Sigmoid colon (tissue), 7 donors: ENCODE measurements around the gene DAZAP2. TPM values are rescaled to one million over a fixed set of nuclear protein-coding genes. Genes with fewer than 3 reads are reported as not detected.

Source experiments
- DNase-seq: peaks from one replicate; pipeline ENCODE4 v3.0.0-alpha.2; 2019
- H3K27ac ChIP-seq, 4 donors: fragments of 200-600 bp; sonication (generic); one replicate each; pipeline ENCODE4 v1.5.1; 2016 to 2019; ENCODE audit warnings: mild to moderate bottlenecking in 1 of 4
- H3K27me3 ChIP-seq, 3 donors: fragments of 200-600 bp; sonication (generic); one replicate each; pipeline ENCODE4 v1.5.1; 2019; ENCODE audit warnings: mild to moderate bottlenecking in 1 of 3
- H3K36me3 ChIP-seq, 4 donors: fragments of 200-600 bp; sonication (generic); one replicate each; pipeline ENCODE4 v1.5.1; 2016 to 2019
- H3K4me1 ChIP-seq, 4 donors: fragments of 200-600 bp; sonication (generic); one replicate each; pipeline ENCODE4 v1.5.1; 2017 to 2019
- H3K4me3 ChIP-seq, 4 donors: fragments of 200-600 bp; sonication (generic); one replicate each; pipeline ENCODE4 v1.5.1; 2017 to 2019; ENCODE audit warnings: mild to moderate bottlenecking in 2 of 4, moderate library complexity in 1 of 4
- H3K9me3 ChIP-seq, 4 donors: fragments of 200-600 bp in 3 of 4; sonication (generic) in 3 of 4; one replicate each; pipeline versions ENCODE4 v1.5.1 to v1.6.1; 2013 to 2019
- CTCF ChIP-seq, 4 experiments: fragments of 450-650 bp in 3 of 4; fragments of 200-600 bp in 1 of 4; IDR thresholded peaks; one replicate each; pipeline ENCODE4 v1.5.1; 2016 to 2019; ENCODE audit warnings: antibody characterized with exemption in 4 of 4, mild to moderate bottlenecking in 3 of 4, moderate library complexity in 2 of 4
- EP300 ChIP-seq, 4 donors: sonication (generic); formaldehyde crosslinking; IDR thresholded peaks; one replicate each; pipeline ENCODE4 v1.6.1; 2017; ENCODE audit warnings: antibody characterized with exemption in 4 of 4
- POLR2A ChIP-seq, 2 donors: fragments of 450-650 bp; IDR thresholded peaks; one replicate each; pipeline ENCODE4 v1.6.1; 2016; ENCODE audit warnings: antibody characterized with exemption in 2 of 2, mild to moderate bottlenecking in 2 of 2, moderate library complexity in 2 of 2
- POLR2AphosphoS5 ChIP-seq, 4 donors: sonication (generic); formaldehyde crosslinking; IDR thresholded peaks; one replicate each; pipeline ENCODE4 v1.6.1; 2017; ENCODE audit warnings: antibody characterized with exemption in 4 of 4
- WGBS, 2 donors: extraction: QIAGEN DNeasy Blood & Tissue Kit; methylation state at CpG; one replicate each; pipeline ENCODE4 v1.1.7; 2013; 5-methylcytosine and 5-hydroxymethylcytosine counted together
- intact Hi-C: fragments of 100-400 bp; cut with DNase I; formaldehyde crosslinking; loops from one replicate; pipeline ENCODE4 v1.15.1; 2023
- polyA plus RNA-seq, 3 donors: library from polyadenylated mRNA; stranded (reverse); fragments of 200-250 nt; gene quantifications; one replicate each; pipeline ENCODE4 v1.2.3, GENCODE V29; 2013
- total RNA-seq, 4 donors: library from RNA; depleted of rRNA; stranded (reverse); fragments of >200 nt; gene quantifications; one replicate each; pipeline ENCODE4 v1.1.0, GENCODE V29; 2016
- donor health status: healthy with polysubstance abuse.
- donor health status: Bipolar disorder and iron deficiency.
- donor health status: healthy.

DAZAP2 gene
- total and polyA plus RNA-seq, 7 donors: 107 to 701 (median 265) TPM

GRCh38 chr12:51264297-51264696 lies 25.7 kb downstream of the DAZAP2 start:
- no peak for DNase-seq
- H3K9me3 ChIP-seq: no peaks in the 10 kb centered on the region
- H3K4me3 ChIP-seq: no peak overlapping the region
- H3K27me3 ChIP-seq: no peaks in the 10 kb centered on the region
- intact Hi-C loops: loop anchor here (10.0 kb wide), 1 partner anchor 271 kb away; no protein-coding TSS in a partner anchor
- H3K4me1 ChIP-seq: peaks cover 0 to under 1% (median under 1%) of the 10 kb centered on the region in 4 donors
- 91 to 93% methylated on average over 5 of the region's 5 CpGs for WGBS, 2 donors
- H3K27ac ChIP-seq: no peak overlapping the region
- no peaks in the 10 kb centered on the region for H3K36me3 ChIP-seq
- TF ChIP-seq POLR2A (IDR thresholded peaks at IDR 0.05) (no peak), POLR2AphosphoS5 (IDR thresholded peaks at IDR 0.05) (no peak), CTCF (IDR thresholded peaks at IDR 0.05) (no peak), EP300 (IDR thresholded peaks at IDR 0.05) (no peak)

- intact Hi-C loops: loop anchor here (10.0 kb wide), 1 partner anchor 270 kb away; no protein-coding TSS in a partner anchor
- H3K9me3 ChIP-seq: no peaks in the 10 kb centered on the region
- no peak overlapping the region for H3K4me3 ChIP-seq
Measured at GRCh38 chr12:51265024-51265423, 26.4 kb downstream of the DAZAP2 start.

GRCh38 chr12:51269174-51270066 lies 30.8 kb downstream of the DAZAP2 start:
- TF ChIP-seq POLR2AphosphoS5 (IDR thresholded peaks at IDR 0.05) (no peak), POLR2A (IDR thresholded peaks at IDR 0.05) (no peak), EP300 (IDR thresholded peaks at IDR 0.05) (no peak), CTCF (IDR thresholded peaks at IDR 0.05) (peak in 1 of 4 experiments; percentile 31)
- whole genome bisulfite sequencing, 2 donors: 3 to 7% methylated on average over 59 of the region's 59 CpGs

More at GRCh38 chr12:51265024-51265423, 26.4 kb downstream of the DAZAP2 start:
- TF ChIP-seq CTCF (IDR thresholded peaks at IDR 0.05) (no peak), POLR2A (IDR thresholded peaks at IDR 0.05) (no peak), EP300 (IDR thresholded peaks at IDR 0.05) (no peak), POLR2AphosphoS5 (IDR thresholded peaks at IDR 0.05) (no peak)
- Histone ChIP-seq H3K36me3 (no peaks in the 10 kb centered on the region), H3K27me3 (peaks cover 0 to 6% (median 0%) of the 10 kb centered on the region in 3 donors), H3K27ac (no peak overlapping the region), H3K4me1 (peaks cover 0 to 8% (median 5%) of the 10 kb centered on the region in 4 donors)
- no peak for DNase-seq

GRCh38 chr12:51270067-51270950 lies 31.7 kb downstream of the DAZAP2 start, which contains the start of gene SMAGP:
Gene SMAGP, minus strand, starts transcription at chr12:51270415. Its CDS starts 1,137 bp downstream, at chr12:51269278.
- DNase-seq: peak; percentile 69
- intact Hi-C loops: no loop called here

More at GRCh38 chr12:51269174-51270066, 30.8 kb downstream of the DAZAP2 start:
- Histone ChIP-seq H3K9me3 (no peaks in the 10 kb centered on the region), H3K4me3 (peak overlapping the region; percentile 50 to 81 (median 60)), H3K36me3 (no peaks in the 10 kb centered on the region), H3K27ac (peak overlapping the region in 3 of 4 donors; percentile 60 to 68 (median 61)), H3K27me3 (peaks cover 0 to 34% (median 11%) of the 10 kb centered on the region in 3 donors), H3K4me1 (peaks cover 0 to 19% (median 8%) of the 10 kb centered on the region in 4 donors)
- no peak for DNase-seq
- intact Hi-C loops: loop anchor here (10.0 kb wide), 1 partner anchor 265 kb away; no protein-coding TSS in a partner anchor

More at GRCh38 chr12:51270067-51270950, 31.7 kb downstream of the DAZAP2 start, which contains the start of gene SMAGP:
- Histone ChIP-seq H3K27me3 (peaks cover 0 to 34% (median 11%) of the 10 kb centered on the region in 3 donors), H3K4me3 (peak within 1 kb of the TSS; percentile 50 to 81 (median 60)), H3K27ac (peak within 1 kb of the TSS in 3 of 4 donors; percentile 60 to 68 (median 61)), H3K4me1 (peaks cover 0 to 19% (median 8%) of the 10 kb centered on the region in 4 donors), H3K36me3 (no peaks in the 10 kb centered on the region), H3K9me3 (no peaks in the 10 kb centered on the region)
- 0% methylated on average over 83 of the region's 83 CpGs for WGBS, 2 donors
- TF ChIP-seq POLR2AphosphoS5 (IDR thresholded peaks at IDR 0.05) (no peak), EP300 (IDR thresholded peaks at IDR 0.05) (no peak), POLR2A (IDR thresholded peaks at IDR 0.05) (peak in 1 of 2 donors; percentile 27), CTCF (IDR thresholded peaks at IDR 0.05) (no peak)
